ENCODE results near the gene MYH7B. TPM values are rescaled to one million over a fixed set of nuclear protein-coding genes. Genes with fewer than 3 reads are reported as not detected.
A peak's percentile ranks its signal among the peaks of the same experiment; 100 is the strongest.

MYH7B gene
- polyA plus RNA-seq, 4 donors, result 0.49 to 3.0 (median 1.4) TPM

GRCh38 chr20:34989118-34989517 lies 33.5 kb downstream of the MYH7B start:
- no peak for DNase-seq (ENCODE audit: low read depth in 4 of 4, low spot score in 2 of 4)

- no peak for DNase-seq (ENCODE audit: low read depth in 4 of 4, low spot score in 2 of 4)
These were observed 34.0 kb downstream of the MYH7B start for GRCh38 chr20:34989670-34990069.

- DNase-seq (ENCODE audit: low read depth in 4 of 4, low spot score in 2 of 4), result no peak
These were observed 34.6 kb downstream of the MYH7B start for GRCh38 chr20:34990231-34990630.

- DNase-seq (ENCODE audit: low read depth in 4 of 4, low spot score in 2 of 4), result no peak
These were observed 35.1 kb downstream of the MYH7B start for GRCh38 chr20:34990661-34991214.

- no peak for DNase-seq (ENCODE audit: low read depth in 4 of 4, low spot score in 2 of 4)
These were observed 37.2 kb downstream of the MYH7B start for GRCh38 chr20:34992751-34993417.

- DNase-seq (ENCODE audit: low read depth in 4 of 4, low spot score in 2 of 4), result no peak
These were observed 38.4 kb downstream of the MYH7B start for GRCh38 chr20:34993941-34994508.

- DNase-seq (ENCODE audit: low read depth in 4 of 4, low spot score in 2 of 4), result no peak
These were observed 39.0 kb downstream of the MYH7B start for GRCh38 chr20:34994509-34995131.

GRCh38 chr20:34995192-34995591 lies 39.5 kb downstream of the MYH7B start:
- no peak for DNase-seq (ENCODE audit: low read depth in 4 of 4, low spot score in 2 of 4)

GRCh38 chr20:34995696-34996095 lies 40.0 kb downstream of the MYH7B start:
- no peak for DNase-seq (ENCODE audit: low read depth in 4 of 4, low spot score in 2 of 4)

GRCh38 chr20:34996243-34997028 lies 40.8 kb downstream of the MYH7B start:
- DNase-seq (ENCODE audit: low read depth in 4 of 4, low spot score in 2 of 4), result no peak

GRCh38 chr20:34997131-34997561 lies 41.5 kb downstream of the MYH7B start:
- DNase-seq (ENCODE audit: low read depth in 4 of 4, low spot score in 2 of 4), result peak in 3 of 4 donors; percentile 23 to 48 (median 30)

- no peak for DNase-seq (ENCODE audit: low read depth in 4 of 4, low spot score in 2 of 4)
These were observed 42.1 kb downstream of the MYH7B start for GRCh38 chr20:34997774-34998173.

- DNase-seq (ENCODE audit: low read depth in 4 of 4, low spot score in 2 of 4), result no peak
These were observed 42.8 kb downstream of the MYH7B start for GRCh38 chr20:34998331-34998950.

GRCh38 chr20:34999021-34999451 lies 43.4 kb downstream of the MYH7B start:
- DNase-seq (ENCODE audit: low read depth in 4 of 4, low spot score in 2 of 4), result no peak

- no peak for DNase-seq (ENCODE audit: low read depth in 4 of 4, low spot score in 2 of 4)
These were observed 44.1 kb downstream of the MYH7B start for GRCh38 chr20:34999782-35000181.

GRCh38 chr20:35000311-35000921 lies 44.7 kb downstream of the MYH7B start:
- no peak for DNase-seq (ENCODE audit: low read depth in 4 of 4, low spot score in 2 of 4)

GRCh38 chr20:35000922-35001595 lies 45.4 kb downstream of the MYH7B start:
- no peak for DNase-seq (ENCODE audit: low read depth in 4 of 4, low spot score in 2 of 4)

GRCh38 chr20:35001596-35002362 lies 46.1 kb downstream of the MYH7B start:
- no peak for DNase-seq (ENCODE audit: low read depth in 4 of 4, low spot score in 2 of 4)
